Mesenteric fat pad (tissue), 1 donor: ENCODE results near the gene PGLYRP2. TPM values are rescaled to one million over a fixed set of nuclear protein-coding genes. Genes with fewer than 3 reads are reported as not detected.

Experiments
- DNase-seq: peaks from one replicate; pipeline ENCODE4 v3.0.0-alpha.2; 2020; ENCODE audit warnings: low spot score
- total RNA-seq: library from RNA; stranded (reverse); fragmentation: NEBNext Ultra II Directional; extraction: Animal tissue kit (Norgen Biotek cat#: 25700); gene quantifications from one replicate; pipeline ENCODE4 v1.2.1, GENCODE V29; 2021
- donor health status: DM: yes; HTN: yes; CAD: no.

The PGLYRP2 gene
- total RNA-seq, 1 donor from 2014 or later = not detected

GRCh38 chr19:15442142-15442920 lies 37.0 kb downstream of the PGLYRP2 start:
- no peak for DNase-seq

GRCh38 chr19:15441317-15441716 lies 38.0 kb downstream of the PGLYRP2 start:
- DNase-seq = no peak

- no peak for DNase-seq
Measured at GRCh38 chr19:15439821-15440641, 39.3 kb downstream of the PGLYRP2 start.

- no peak for DNase-seq
Measured at GRCh38 chr19:15439078-15439799, 40.1 kb downstream of the PGLYRP2 start.

GRCh38 chr19:15438577-15438976 lies 40.7 kb downstream of the PGLYRP2 start:
- peak; percentile 68 for DNase-seq

- peak; percentile 75 for DNase-seq
Measured at GRCh38 chr19:15438124-15438496, 41.2 kb downstream of the PGLYRP2 start.

- DNase-seq = no peak
Measured at GRCh38 chr19:15437355-15438123, 41.8 kb downstream of the PGLYRP2 start.

- no peak for DNase-seq
Measured at GRCh38 chr19:15436826-15437110, 42.5 kb downstream of the PGLYRP2 start.

GRCh38 chr19:15436012-15436825 lies 43.1 kb downstream of the PGLYRP2 start:
- DNase-seq = no peak

- DNase-seq = peak; percentile 73
Measured at GRCh38 chr19:15433519-15434069, 45.7 kb downstream of the PGLYRP2 start.

- peak; percentile 97 for DNase-seq
Measured at GRCh38 chr19:15432629-15433518, 46.4 kb downstream of the PGLYRP2 start.

GRCh38 chr19:15432018-15432494 lies 47.2 kb downstream of the PGLYRP2 start:
- DNase-seq = no peak

- no peak for DNase-seq
Measured at GRCh38 chr19:15431396-15432017, 47.8 kb downstream of the PGLYRP2 start.

GRCh38 chr19:15430526-15431120 lies 48.7 kb downstream of the PGLYRP2 start:
- DNase-seq = no peak

- no peak for DNase-seq
Measured at GRCh38 chr19:15429825-15430467, 49.4 kb downstream of the PGLYRP2 start.

GRCh38 chr19:15428956-15429824 lies 50.1 kb downstream of the PGLYRP2 start:
- DNase-seq = no peak
